BJ (cell line): ENCODE data around the gene SLC39A5. TPM values are rescaled to one million over a fixed set of nuclear protein-coding genes. Genes with fewer than 3 reads are reported as not detected.

Source experiments
- CTCF ChIA-PET: fragments of 350-600 bp; formaldehyde crosslinking; extraction: SDS; loops from one replicate; lab custom pipeline; 2021; ENCODE audit warnings: antibody characterized with exemption, inconsistent platforms; lab: Yijun Ruan, JAX
- POLR2A ChIA-PET: fragments of 300-600 bp; sonication (Branson Sonifier 250); formaldehyde crosslinking; extraction: SDS; loops from one replicate; lab custom pipeline; 2021; ENCODE audit warnings: antibody characterized with exemption; lab: Charles Lee
- DNase-seq: peaks from one replicate; pipeline ENCODE4 v3.0.0-alpha.2; 2011; ENCODE audit warnings: low read depth
- H3K27me3 ChIP-seq: 2 replicates; pipeline ENCODE4 v1.6.0; 2011; ENCODE audit warnings: low read length; ENCODE audit not compliant: control insufficient read depth, insufficient read depth
- H3K36me3 ChIP-seq: 2 replicates; pipeline ENCODE4 v1.5.1; 2011; ENCODE audit warnings: low read length; ENCODE audit not compliant: control insufficient read depth, insufficient read depth
- H3K4me3 ChIP-seq: 2 replicates; pipeline ENCODE4 v1.5.1; 2011; ENCODE audit warnings: low read depth, mild to moderate bottlenecking, control low read depth, low read length
- CTCF ChIP-seq: IDR thresholded peaks from 2 replicates; pipeline ENCODE4 v1.5.1; 2011; ENCODE audit warnings: low read depth, mild to moderate bottlenecking, control low read depth, inconsistent platforms, low read length, moderate library complexity; ENCODE audit not compliant: insufficient read depth
- polyA plus RNA-seq: library from polyadenylated mRNA; depleted of rRNA; stranded (reverse); fragments of >200 nt; gene quantifications from 2 replicates; pipeline ENCODE4 v1.2.3, GENCODE V29; 2011

Gene SLC39A5
- polyA plus RNA-seq, 1 experiment: not detected

GRCh38 chr12:56212361-56212760 lies 17.5 kb upstream of the SLC39A5 start:
- no peak for TF ChIP-seq CTCF
- Histone ChIP-seq H3K4me3 (no peak overlapping the region), H3K27me3 (no peaks in the 10 kb centered on the region), H3K36me3 (peaks cover 45% of the 10 kb centered on the region)
- POLR2A ChIA-PET: no interaction called here
- no peak for DNase-seq
- CTCF ChIA-PET: interaction anchor here (1.3 to 2.3 kb wide), 2 partner anchors 9 to 22 kb away, joined by 3 to 9 read pairs; partner anchors contain the start of gene RNF41

GRCh38 chr12:56213878-56214277 lies 16.0 kb upstream of the SLC39A5 start:
- no peak for DNase-seq
- H3K4me3 ChIP-seq: no peak overlapping the region
- ChIA-PET POLR2A (no interaction called here), CTCF (no interaction called here)
- no peak for TF ChIP-seq CTCF
- H3K36me3 ChIP-seq: peaks cover 39% of the 10 kb centered on the region
- H3K27me3 ChIP-seq: no peaks in the 10 kb centered on the region

GRCh38 chr12:56216461-56216860 lies 13.4 kb upstream of the SLC39A5 start:
- TF ChIP-seq CTCF: no peak
- Histone ChIP-seq H3K27me3 (no peaks in the 10 kb centered on the region), H3K36me3 (peaks cover 29% of the 10 kb centered on the region), H3K4me3 (no peak overlapping the region)
- ChIA-PET POLR2A (no interaction called here), CTCF (interaction anchor here (1.0 to 1.7 kb wide), 3 partner anchors 10 to 27 kb away, joined by 5 to 14 read pairs (median 6); partner anchors contain the start of gene SMARCC2)
- DNase-seq: no peak

GRCh38 chr12:56219840-56220239 lies 10.0 kb upstream of the SLC39A5 start:
- Histone ChIP-seq H3K4me3 (peak overlapping the region; percentile 91), H3K36me3 (peaks cover 5% of the 10 kb centered on the region), H3K27me3 (no peaks in the 10 kb centered on the region)
- DNase-seq: no peak
- POLR2A ChIA-PET: no interaction called here
- TF ChIP-seq CTCF: no peak
- CTCF ChIA-PET: interaction anchor here (2.8 to 4.2 kb wide), 4 partner anchors 12 to 101 kb away, joined by 14 to 132 read pairs (median 33); partner anchors contain the start of genes SMARCC2 and ZC3H10

GRCh38 chr12:56220611-56221231 lies 9.1 kb upstream of the SLC39A5 start:
- Histone ChIP-seq H3K27me3 (no peaks in the 10 kb centered on the region), H3K36me3 (peaks cover 4% of the 10 kb centered on the region), H3K4me3 (peak overlapping the region; percentile 91)
- ChIA-PET POLR2A (interaction anchor here (0.6 to 1.6 kb wide), 6 partner anchors 21 to 139 kb away, joined by 3 to 25 read pairs (median 3); partner anchors contain the start of genes ANKRD52, ESYT1, SMARCC2 and STAT2), CTCF (interaction anchor here (0.7 to 4.2 kb wide), 11 partner anchors 9 to 271 kb away, joined by 3 to 132 read pairs (median 9); partner anchors contain the start of genes ANKRD52, MYL6B, SMARCC2 and ZC3H10)
- no peak for DNase-seq
- no peak for TF ChIP-seq CTCF
